Panc1 (cell line): ENCODE results near the gene MEGF10. TPM values are rescaled to one million over a fixed set of nuclear protein-coding genes. Genes with fewer than 3 reads are reported as not detected.

ENCODE experiments used
- ATAC-seq: fragments of 200-7000 bp; cut with Tn5 transposase; 2 replicates; pipeline ENCODE4 v1.9.1; 2020; ENCODE audit warnings: mild to moderate bottlenecking, moderate library complexity
- BruUV-seq: library from RNA; stranded (reverse); fragments of 400-500 nt; replicated peaks from 2 replicates; lab custom pipeline; 2021; lab: Mats Ljungman, UMichigan
- CTCF ChIA-PET: fragments of 300-600 bp; sonication (Branson Sonifier 250); formaldehyde crosslinking; loops from one replicate; lab custom pipeline; 2022; ENCODE audit warnings: antibody characterized with exemption; lab: Charles Lee
- POLR2A ChIA-PET: fragments of 300-600 bp; sonication (Branson Sonifier 250); formaldehyde crosslinking; loops from one replicate; lab custom pipeline; 2022; ENCODE audit warnings: antibody characterized with exemption; lab: Charles Lee
- DNase-seq: peaks from one replicate; pipeline ENCODE4 v3.0.0-alpha.2; 2010; ENCODE audit warnings: low read depth, low spot score
- H3K27ac ChIP-seq: 2 replicates; pipeline ENCODE4 v1.5.1; 2011; ENCODE audit warnings: mild to moderate bottlenecking, low read length, inconsistent platforms
- H3K27me3 ChIP-seq: fragments of 200-500 bp; sonication (Bioruptor generic); 2 replicates; pipeline ENCODE4 v1.6.0; 2014; ENCODE audit warnings: low read length, inconsistent platforms; ENCODE audit not compliant: control insufficient read depth, insufficient read depth
- H3K36me3 ChIP-seq: fragments of 200-500 bp; sonication (Bioruptor generic); 2 replicates; pipeline ENCODE4 v1.5.1; 2014; ENCODE audit warnings: inconsistent platforms, mild to moderate bottlenecking, low read length, moderate library complexity; ENCODE audit not compliant: control insufficient read depth, insufficient read depth
- H3K4me1 ChIP-seq: 2 replicates; pipeline ENCODE4 v1.5.1; 2011; ENCODE audit warnings: inconsistent platforms, mild to moderate bottlenecking, low read length, moderate library complexity; ENCODE audit not compliant: control insufficient read depth, insufficient read depth
- H3K4me3 ChIP-seq, 2 experiments: 2 replicates each; pipeline ENCODE4 v1.5.1; 2011 to 2012; ENCODE audit warnings: low read depth in 2 of 2, low read length in 2 of 2, mild to moderate bottlenecking in 2 of 2, inconsistent platforms in 1 of 2, moderate library complexity in 1 of 2
- H3K9me3 ChIP-seq: fragments of 200-500 bp; sonication (Bioruptor generic); 2 replicates; pipeline ENCODE4 v1.5.1; 2014; ENCODE audit warnings: low read depth, mild to moderate bottlenecking, inconsistent platforms, low read length, moderate library complexity; ENCODE audit not compliant: control insufficient read depth, insufficient read depth
- CTCF ChIP-seq: fragments of 450-650 bp; IDR thresholded peaks from 2 replicates; pipeline ENCODE4 v1.5.1; 2017; ENCODE audit warnings: mild to moderate bottlenecking
- POLR2AphosphoS5 ChIP-seq: IDR thresholded peaks from 2 replicates; pipeline ENCODE4 v1.6.1; 2012; ENCODE audit warnings: mild to moderate bottlenecking, low read depth, low read length, moderate library complexity
- REST ChIP-seq, 2 experiments: IDR thresholded peaks; 2 replicates each; pipeline ENCODE4 v1.6.1; 2011 to 2012; ENCODE audit warnings: low read depth in 2 of 2, control low read depth in 1 of 2, low read length in 1 of 2, mild to moderate bottlenecking in 1 of 2, moderate library complexity in 1 of 2; ENCODE audit not compliant: insufficient read depth in 1 of 2
- SIN3A ChIP-seq: IDR thresholded peaks from 2 replicates; pipeline ENCODE4 v1.6.1; 2012; ENCODE audit warnings: low read depth, mild to moderate bottlenecking, low read length, moderate library complexity, borderline replicate concordance; ENCODE audit not compliant: insufficient read depth
- TCF7L2 ChIP-seq: IDR thresholded peaks from 2 replicates; pipeline ENCODE4 v1.6.1; 2011; ENCODE audit warnings: mild to moderate bottlenecking, low read depth, low read length, inconsistent platforms
- in situ Hi-C: cut with HindIII; loops from 2 replicates; pipeline ENCODE4 v1.10.0; 2016; ENCODE audit warnings: low sequenced_read_pairs, low pct_unique_long_range_greater_than_20kb
- intact Hi-C: fragments of 100-400 bp; cut with micrococcal nuclease; formaldehyde crosslinking; loops from one replicate; pipeline ENCODE4 v1.10.0; 2022; ENCODE audit not compliant: unreplicated experiment
- total RNA-seq: library from RNA; stranded (reverse); gene quantifications from one replicate; pipeline ENCODE4 v1.2.1, GENCODE V29; 2021; ENCODE audit not compliant: unreplicated experiment

Gene MEGF10
- total RNA-seq, 1 experiment from 2014 or later: not detected

GRCh38 chr5:127359502-127359901 lies 68.9 kb downstream of the MEGF10 start:
- no TSS peak for BruUV-seq
- no peak overlapping the region for H3K4me3 ChIP-seq
- no peak for TF ChIP-seq CTCF
- TF ChIP-seq TCF7L2: no peak
- TF ChIP-seq SIN3A: no peak
- no peak for TF ChIP-seq POLR2AphosphoS5
- TF ChIP-seq REST (IDR thresholded peaks at IDR 0.05; ENCODE audit: insufficient read depth in 1 of 2, low read depth in 2 of 2, low read length in 1 of 2): no peak
- H3K9me3 ChIP-seq: no peaks in the 10 kb centered on the region
- ATAC-seq: no peak
- ChIA-PET POLR2A (no interaction called here), CTCF (no interaction called here)
- H3K27me3 ChIP-seq: peaks cover 3% of the 10 kb centered on the region; the same call in 1 of the 2 replicates
- no peak overlapping the region for H3K27ac ChIP-seq
- H3K36me3 ChIP-seq: no peaks in the 10 kb centered on the region
- no peaks in the 10 kb centered on the region for H3K4me1 ChIP-seq
- DNase-seq: no peak
- in situ Hi-C loops: no loop called here
- intact Hi-C loops: no loop called here

- in situ Hi-C loops (no loop called here), intact Hi-C loops (no loop called here)
- no TSS peak for BruUV-seq
- no peak for ATAC-seq
- H3K9me3 ChIP-seq: no peaks in the 10 kb centered on the region
- no peak for TF ChIP-seq REST (IDR thresholded peaks at IDR 0.05; ENCODE audit: insufficient read depth in 1 of 2, low read depth in 2 of 2, low read length in 1 of 2)
- no peak for TF ChIP-seq SIN3A
- no peak for TF ChIP-seq TCF7L2
- TF ChIP-seq POLR2AphosphoS5: no peak
- no peak for TF ChIP-seq CTCF
- CTCF ChIA-PET: no interaction called here
- H3K4me3 ChIP-seq: no peak overlapping the region
- H3K4me1 ChIP-seq: no peaks in the 10 kb centered on the region
- no peaks in the 10 kb centered on the region for H3K36me3 ChIP-seq
- no peak overlapping the region for H3K27ac ChIP-seq
- POLR2A ChIA-PET: no interaction called here
- no peak for DNase-seq
- peaks cover 5% of the 10 kb centered on the region; the same call in 1 of the 2 replicates for H3K27me3 ChIP-seq
Observed at GRCh38 chr5:127363403-127363802, 72.8 kb downstream of the MEGF10 start.
